Keratinocyte (primary cell): Measurements from ENCODE around the gene ITCH. TPM values are rescaled to one million over a fixed set of nuclear protein-coding genes. Genes with fewer than 3 reads are reported as not detected.
"Not testable (repeated sequence)": the region's sequence is repeated elsewhere in the genome, so short reads cannot be mapped to it uniquely, and the experiment has no call there.

Experiments used
- DNase-seq: peaks from one replicate; pipeline ENCODE4 v3.0.0-alpha.2; 2011; ENCODE audit warnings: low read depth, missing footprints, low spot score
- FAIRE-seq: peaks from 2 replicates; lab custom pipeline; 2011; peaks lifted over from hg19 to GRCh38; lab: Jason Lieb, UNC
- H2AFZ ChIP-seq: 2 replicates; pipeline ENCODE4 v1.6.0; 2012; ENCODE audit warnings: low read length, control low read depth, inconsistent platforms; ENCODE audit not compliant: control insufficient read depth
- H3K27ac ChIP-seq: 2 replicates; pipeline ENCODE4 v1.5.1; 2011; ENCODE audit warnings: low read length; ENCODE audit not compliant: control insufficient read depth, insufficient read depth
- H3K27me3 ChIP-seq: 3 replicates; pipeline ENCODE4 v1.6.0; 2011; ENCODE audit warnings: low read length; ENCODE audit not compliant: control insufficient read depth, insufficient read depth; ENCODE audit errors: extremely low read depth
- H3K36me3 ChIP-seq, 2 experiments: 2 replicates in 1 of 2; 3 replicates in 1 of 2; pipeline ENCODE4 v1.5.1; 2011; ENCODE audit warnings: low read length in 2 of 2, mild to moderate bottlenecking in 1 of 2; ENCODE audit not compliant: control insufficient read depth in 2 of 2, insufficient read depth in 2 of 2; ENCODE audit errors: extremely low read depth in 1 of 2
- H3K4me1 ChIP-seq: 3 replicates; pipeline ENCODE4 v1.5.1; 2011; ENCODE audit warnings: low read length; ENCODE audit not compliant: control insufficient read depth, insufficient read depth; ENCODE audit errors: extremely low read depth
- H3K4me2 ChIP-seq: 3 replicates; pipeline ENCODE4 v1.6.0; 2011; ENCODE audit warnings: low read depth, low read length; ENCODE audit not compliant: control insufficient read depth, insufficient read depth; ENCODE audit errors: extremely low read depth
- H3K4me3 ChIP-seq, 3 experiments: fragments of 200-600 bp in 1 of 3; sonication (generic) in 1 of 3; 2 replicates in 2 of 3; 3 replicates in 1 of 3; pipeline ENCODE4 v1.5.1; 2011 to 2016; ENCODE audit warnings: low read length in 3 of 3, mild to moderate bottlenecking in 3 of 3, control low read depth in 2 of 3, inconsistent platforms in 1 of 3, low read depth in 1 of 3, mixed read lengths in 1 of 3, mixed run types in 1 of 3, moderate library complexity in 1 of 3; ENCODE audit not compliant: control insufficient read depth in 2 of 3, insufficient read depth in 2 of 3; ENCODE audit errors: extremely low read depth in 1 of 3
- H3K79me2 ChIP-seq: 2 replicates; pipeline ENCODE4 v1.6.0; 2012; ENCODE audit warnings: low read length; ENCODE audit not compliant: control insufficient read depth, insufficient read depth
- H3K9ac ChIP-seq: 3 replicates; pipeline ENCODE4 v1.6.0; 2011; ENCODE audit warnings: low read length; ENCODE audit not compliant: control insufficient read depth, insufficient read depth; ENCODE audit errors: extremely low read depth
- H3K9me1 ChIP-seq: 3 replicates; pipeline ENCODE4 v1.6.0; 2011; ENCODE audit warnings: low read length; ENCODE audit not compliant: control insufficient read depth, insufficient read depth; ENCODE audit errors: extremely low read depth
- H3K9me3 ChIP-seq: 2 replicates; pipeline ENCODE4 v1.5.1; 2012; ENCODE audit warnings: low read depth, low read length; ENCODE audit not compliant: control insufficient read depth
- H4K20me1 ChIP-seq: 3 replicates; pipeline ENCODE4 v1.6.0; 2011; ENCODE audit warnings: low read length; ENCODE audit not compliant: control insufficient read depth, insufficient read depth; ENCODE audit errors: extremely low read depth
- CTCF ChIP-seq, 3 experiments: IDR thresholded peaks in 1 of 3; conservative IDR thresholded peaks in 1 of 3; optimal IDR thresholded peaks in 1 of 3; 2 replicates in 2 of 3; 3 replicates in 1 of 3; pipeline versions ENCODE3 to v1.5.1; 2011; ENCODE audit warnings: low read length in 3 of 3, mild to moderate bottlenecking in 3 of 3, moderate library complexity in 2 of 3, control low read depth in 1 of 3, inconsistent platforms in 1 of 3; ENCODE audit not compliant: insufficient read depth in 2 of 3; ENCODE audit errors: extremely low read depth in 1 of 3
- EZH2 ChIP-seq: IDR thresholded peaks from one replicate; pipeline ENCODE4 v1.6.1; 2012; ENCODE audit warnings: inconsistent platforms, mild to moderate bottlenecking, low read length, moderate library complexity
- dilution Hi-C: fragments of 300-500 bp; cut with MboI; formaldehyde crosslinking; loops from one replicate; pipeline ENCODE4 v1.7.0; 2020; ENCODE audit warnings: low sequenced_read_pairs; ENCODE audit not compliant: extremely low pct_ligation_motif_present
- polyA plus RNA-seq, 5 experiments: library from polyadenylated mRNA; depleted of rRNA in 3 of 5; stranded (reverse) in 3 of 5; stranded (forward) in 1 of 5; unstranded in 1 of 5; fragments of >200 nt; gene quantifications; 1 replicate in 1 of 5; 2 replicates in 3 of 5; 3 replicates in 1 of 5; pipeline versions ENCODE4 v1.2.1 to v1.2.3, GENCODE V29; 2011 to 2012; ENCODE audit warnings: missing spikeins in 2 of 5, low read depth in 1 of 5, low replicate concordance in 1 of 5

The ITCH gene
- polyA plus RNA-seq, 1 donor (not counting 4 experiments of a cell fraction or from before 2014, with no cell fraction given) = 42.5 TPM

- FAIRE-seq (no peak), DNase-seq (no peak)
- H3K9ac ChIP-seq = no peak overlapping the region
- no peak overlapping the region for H2AFZ ChIP-seq
- TF ChIP-seq EZH2 (no peak), CTCF (optimal IDR thresholded peaks at IDR 0.05 in 1 of 3, IDR thresholded peaks at IDR 0.05 in 1 of 3, conservative IDR thresholded peaks at IDR 0.05 in 1 of 3; ENCODE audit: extremely low read depth in 1 of 3, insufficient read depth in 2 of 3, low read length in 3 of 3) (no peak)
- H3K79me2 ChIP-seq = peaks cover 72% of the 10 kb centered on the region
- H3K4me1 ChIP-seq = no peaks in the 10 kb centered on the region
- no peaks in the 10 kb centered on the region for H3K9me3 ChIP-seq
- dilution Hi-C loops = no loop called here
- H3K9me1 ChIP-seq = no peaks in the 10 kb centered on the region
- no peak overlapping the region for H3K4me2 ChIP-seq
- no peak overlapping the region for H3K27ac ChIP-seq
- no peak overlapping the region for H3K4me3 ChIP-seq
- H3K36me3 ChIP-seq = peaks cover 23 to 38% of the 10 kb centered on the region in 2 experiments
- H3K27me3 ChIP-seq = no peaks in the 10 kb centered on the region
- peaks cover 3% of the 10 kb centered on the region for H4K20me1 ChIP-seq
These were observed 58.8 kb downstream of the ITCH start for GRCh38 chr20:34421766-34422466.

- H3K36me3 ChIP-seq = peaks cover 24 to 32% of the 10 kb centered on the region in 2 experiments
- not testable (repeated sequence) for H3K9me3 ChIP-seq
- H3K79me2 ChIP-seq = peaks cover 74% of the 10 kb centered on the region
These were observed 62.1 kb downstream of the ITCH start for GRCh38 chr20:34425032-34425690.

More at GRCh38 chr20:34425032-34425690, 62.1 kb downstream of the ITCH start:
- dilution Hi-C loops, H3K4me1 ChIP-seq, H3K27ac ChIP-seq, H3K27me3 ChIP-seq, H3K9me1 ChIP-seq, H3K9ac ChIP-seq, DNase-seq, H3K4me2 ChIP-seq, H3K4me3 ChIP-seq, FAIRE-seq, H4K20me1 ChIP-seq, H2AFZ ChIP-seq: not testable (repeated sequence)
